Urothelium cell line (cell line): ENCODE results near the gene VCP.

ENCODE experiments used
- DNase-seq: peaks from one replicate; pipeline ENCODE4 v3.0.0; 2011; ENCODE audit warnings: low spot score, mixed read lengths
- FAIRE-seq: peaks from 2 replicates; lab custom pipeline; 2011; peaks lifted over from hg19 to GRCh38; lab: Jason Lieb, UNC

VCP gene

DNA sequence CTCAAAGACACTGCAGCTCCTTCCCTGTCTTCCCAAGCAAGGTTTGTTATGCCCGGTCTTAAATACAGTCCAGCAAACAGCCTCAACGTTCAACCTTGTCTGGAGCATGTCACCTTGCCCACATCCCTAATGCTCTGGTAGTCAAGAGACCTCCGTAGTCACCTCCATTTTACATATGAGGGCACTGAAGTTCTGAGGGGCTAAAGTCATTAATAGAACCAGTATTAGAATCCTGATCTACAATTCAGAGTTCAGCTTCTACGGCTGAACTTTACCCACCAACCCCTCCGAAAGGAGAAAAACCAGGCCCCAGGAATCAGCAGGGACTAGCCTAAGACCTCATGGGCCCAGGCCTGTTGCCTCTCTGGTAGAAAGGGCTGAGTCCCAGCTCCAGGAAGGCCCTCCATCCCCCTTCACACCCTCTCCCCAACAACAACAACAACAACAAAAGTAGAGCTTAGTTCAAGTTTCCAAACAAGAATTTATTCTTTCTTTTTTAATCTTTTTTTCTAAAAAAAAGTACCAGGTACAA is 31.3 kb upstream of the VCP start:
- DNase-seq (no peak), FAIRE-seq (no peak)

GRCh38 chr9:35102769-35103659 is 30.6 kb upstream of the VCP start, which contains the start of gene STOML2:
Gene STOML2 (minus strand): TSS chr9:35103131. CDS start chr9:35103094, 37 bp downstream.
- peak; percentile 94 for DNase-seq
- FAIRE-seq, result peak; percentile 95

- no peak for DNase-seq
- peak; percentile 61 for FAIRE-seq
These were observed 30.0 kb upstream of the VCP start for GRCh38 chr9:35102465-35102768.

- no peak for DNase-seq
- FAIRE-seq, result no peak
These were observed 25.1 kb upstream of the VCP start for GRCh38 chr9:35097573-35097972.

- peak; percentile 84 for FAIRE-seq
- peak; percentile 93 for DNase-seq
These were observed 23.8 kb upstream of the VCP start, which contains the start of gene PIGO for GRCh38 chr9:35096035-35096849. Gene PIGO (minus strand): TSS chr9:35096591. CDS start chr9:35095565, 1,026 bp downstream.

DNA sequence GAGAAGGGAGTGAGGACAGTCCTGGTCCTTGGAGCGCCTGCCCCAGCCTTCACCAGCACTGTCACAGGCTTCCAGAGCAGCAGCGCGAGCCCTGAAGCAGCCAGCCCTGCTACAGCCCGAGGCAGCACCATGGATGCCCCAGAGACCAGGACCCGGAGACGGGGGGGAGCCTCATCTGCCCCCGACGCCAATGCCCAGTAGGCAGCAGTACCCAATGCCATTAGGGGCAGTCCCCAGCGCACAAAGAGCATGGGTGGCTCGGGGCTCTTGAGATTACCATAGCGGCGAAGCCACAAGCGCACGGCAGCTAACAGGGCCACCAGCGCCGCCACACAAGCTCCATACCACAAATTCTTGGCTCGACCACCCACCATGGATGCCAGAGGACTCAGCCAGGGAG is 19.1 kb upstream of the VCP start:
- FAIRE-seq (no peak), DNase-seq (no peak)

DNA sequence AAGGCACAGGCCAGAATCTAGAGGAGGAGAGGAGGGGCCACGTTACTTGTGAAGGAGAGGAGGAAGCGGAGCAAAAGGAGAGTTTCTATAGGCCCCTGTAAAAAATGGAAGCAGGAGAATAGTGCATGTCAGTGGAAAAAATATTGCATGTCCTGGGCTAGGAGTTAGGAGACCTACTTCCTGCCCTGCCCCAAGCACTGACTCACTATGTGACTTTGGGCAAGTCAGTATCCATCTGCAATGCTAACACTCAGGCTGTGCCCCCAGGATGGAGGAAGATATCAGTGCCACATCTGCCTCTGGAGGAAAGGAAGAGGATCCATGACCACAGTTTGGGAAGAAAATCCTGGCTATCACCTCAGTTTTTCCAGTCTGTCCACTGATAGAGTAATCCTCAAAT is 17.0 kb upstream of the VCP start:
- no peak for DNase-seq
- FAIRE-seq, result no peak

GRCh38 chr9:35085078-35085477 is 12.7 kb upstream of the VCP start:
- DNase-seq (no peak), FAIRE-seq (no peak)

GRCh38 chr9:35079426-35080341 is 7.3 kb upstream of the VCP start, which contains the start of gene FANCG:
Gene FANCG (minus strand): TSS chr9:35079942. CDS start chr9:35079524, 418 bp downstream.
- FAIRE-seq (peak; percentile 52), DNase-seq (peak; percentile 95)

GRCh38 chr9:35079041-35079425 is 6.6 kb upstream of the VCP start:
- DNase-seq, result no peak
- no peak for FAIRE-seq

DNA sequence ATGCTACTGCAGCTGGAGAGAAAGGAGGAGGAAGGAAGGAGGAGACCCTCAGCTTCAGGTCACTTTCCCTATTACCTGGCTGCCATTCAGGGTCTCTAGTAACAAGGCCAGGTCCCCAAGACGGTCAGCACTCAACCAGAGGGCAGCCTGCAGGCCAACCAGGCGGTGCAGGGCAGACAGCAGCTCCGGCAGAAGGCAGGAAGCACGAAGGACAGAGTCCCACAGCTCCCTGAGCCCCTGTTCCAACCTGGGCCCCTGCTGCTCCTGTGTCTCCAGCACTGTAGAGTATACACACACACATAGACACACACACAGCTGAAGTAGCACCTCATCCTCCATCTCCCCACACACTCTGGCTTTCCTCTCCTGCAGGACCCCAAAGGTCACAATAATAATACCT is 5.6 kb upstream of the VCP start:
- FAIRE-seq (no peak), DNase-seq (no peak)

GRCh38 chr9:35076848-35077247 is 4.4 kb upstream of the VCP start:
- no peak for DNase-seq
- no peak for FAIRE-seq

DNA sequence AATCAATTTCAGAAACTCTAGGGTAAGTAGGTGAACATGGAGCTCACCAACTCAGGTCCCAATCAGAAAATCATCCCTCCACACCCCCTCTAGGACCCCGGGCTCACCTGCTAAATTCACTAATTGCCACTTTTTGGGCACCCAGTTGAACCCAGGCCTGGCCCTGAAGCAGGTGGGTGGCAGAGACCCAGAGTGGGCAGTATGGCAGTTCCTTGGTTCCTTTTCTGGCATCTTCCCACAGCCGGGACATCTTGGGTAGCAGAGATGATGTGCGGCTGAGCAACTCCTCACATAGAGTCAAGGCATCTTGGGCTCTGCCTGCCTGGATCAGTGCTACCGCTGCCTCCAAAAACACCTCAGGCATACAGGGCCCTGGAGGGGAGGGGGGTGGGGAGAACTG is 2.9 kb upstream of the VCP start:
- DNase-seq (no peak), FAIRE-seq (no peak)

GRCh38 chr9:35074791-35075190 is 2.4 kb upstream of the VCP start:
- FAIRE-seq (no peak), DNase-seq (no peak)

GRCh38 chr9:35074141-35074540 is 1.7 kb upstream of the VCP start:
- no peak for FAIRE-seq

GRCh38 chr9:35073279-35073612 is 821 bp upstream of the VCP start:
- no peak for FAIRE-seq
- DNase-seq, result no peak

More at GRCh38 chr9:35074141-35074540, 1.7 kb upstream of the VCP start:
- DNase-seq, result no peak

DNA sequence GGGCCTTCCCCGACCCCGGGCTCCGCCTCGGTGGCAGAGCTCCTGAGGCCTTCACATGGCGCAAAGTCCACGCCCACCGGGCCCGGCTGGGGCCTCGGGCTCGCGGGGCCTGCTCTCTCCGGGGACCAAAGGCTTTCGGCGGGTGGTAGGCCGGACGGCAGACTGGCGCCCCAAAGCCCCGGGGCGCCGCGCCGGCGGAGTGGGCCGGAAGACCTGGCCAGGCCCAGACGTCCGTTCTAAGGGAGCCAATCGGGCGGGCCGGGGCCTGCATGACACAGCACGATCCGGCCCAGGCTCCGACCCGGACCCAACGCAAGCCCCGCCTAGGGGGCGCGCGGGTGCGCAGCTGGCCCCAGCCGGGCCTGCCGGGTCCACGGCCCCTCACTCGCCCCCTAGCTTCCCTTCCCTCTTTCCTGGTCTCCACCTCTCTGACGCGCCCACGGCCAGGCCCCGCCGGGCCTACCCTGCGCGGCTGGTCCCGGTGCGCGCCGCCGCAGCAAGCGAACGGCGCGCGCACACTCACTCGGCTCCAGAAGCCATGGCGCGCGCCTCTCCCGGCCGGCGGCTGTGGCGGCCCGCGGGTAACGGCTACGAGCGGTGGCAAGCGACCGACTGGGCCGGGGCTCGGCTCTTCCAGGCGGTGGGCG is 488 bp downstream of the VCP start:
- FAIRE-seq, result no peak

GRCh38 chr9:35070823-35071813 is 1.3 kb downstream of the VCP start:
- no peak for DNase-seq
- FAIRE-seq, result no peak

More for the DNA sequence above, 488 bp downstream of the VCP start:
- DNase-seq, result peak; percentile 89

DNA sequence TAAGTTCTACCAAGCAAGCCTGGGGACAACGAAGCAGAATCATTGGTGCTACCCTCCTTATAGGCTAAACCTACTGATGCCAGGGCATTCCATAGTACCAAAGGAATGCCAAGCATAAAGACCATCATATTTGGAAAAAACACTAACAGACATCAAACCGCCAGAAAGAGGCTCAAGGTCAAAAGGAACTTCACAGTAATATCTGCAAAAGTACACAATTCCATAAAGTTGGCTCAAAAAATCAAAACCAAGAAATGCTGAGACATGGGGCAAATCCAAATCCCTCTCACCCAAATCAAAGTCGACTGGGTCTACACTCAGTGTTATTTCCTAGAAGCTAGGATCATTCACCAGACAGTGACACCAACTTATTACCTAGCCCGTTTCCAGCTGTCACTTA is 3.4 kb downstream of the VCP start:
- DNase-seq (no peak), FAIRE-seq (no peak)
